T47D (cell line): ENCODE measurements around the gene AMOTL2.
A peak's percentile ranks its signal among the peaks of the same experiment; 100 is the strongest.

Experiments
- DNase-seq, 2 experiments: peaks; one replicate each; pipeline versions ENCODE4 v3.0.0 to v3.0.0-alpha.2; 2011 to 2012; ENCODE audit warnings: low read depth in 1 of 2, low spot score in 1 of 2
- JUND ChIP-seq: IDR thresholded peaks from 2 replicates; pipeline ENCODE4 v1.6.1; 2012; ENCODE audit warnings: low read depth
- in situ Hi-C: cut with HindIII; loops from 2 replicates; pipeline ENCODE4 v1.10.0; 2016; ENCODE audit warnings: low sequenced_read_pairs, low pct_unique_long_range_greater_than_20kb

The AMOTL2 gene

DNA sequence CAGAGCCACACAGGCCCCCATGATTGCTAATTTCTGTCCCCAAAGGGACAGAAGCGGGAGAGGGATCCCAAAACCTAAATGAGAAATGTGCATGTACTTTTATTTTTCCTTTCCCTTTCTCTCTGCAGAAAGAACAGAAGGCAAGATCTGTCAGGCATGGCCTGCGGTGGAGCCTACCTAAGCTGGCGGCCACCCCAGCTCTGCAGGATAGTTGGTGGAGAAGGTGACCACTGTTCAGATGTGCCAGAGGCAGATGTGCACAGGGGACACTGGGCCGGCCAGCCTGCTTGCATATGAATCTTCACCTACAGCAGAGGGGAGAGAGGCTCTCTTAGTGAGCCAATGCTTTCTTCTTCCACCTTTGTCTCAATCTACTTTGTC, 2.1 kb upstream of the AMOTL2 start:
- in situ Hi-C loops, result no loop called here

GRCh38 chr3:134375582-134376384, 1.5 kb upstream of the AMOTL2 start:
- in situ Hi-C loops, result no loop called here
- TF ChIP-seq JUND, result no peak
- DNase-seq, result peak in 1 of 2 experiments; percentile 20

More for the DNA sequence above, 2.1 kb upstream of the AMOTL2 start:
- no peak for TF ChIP-seq JUND
- DNase-seq, result no peak

DNA sequence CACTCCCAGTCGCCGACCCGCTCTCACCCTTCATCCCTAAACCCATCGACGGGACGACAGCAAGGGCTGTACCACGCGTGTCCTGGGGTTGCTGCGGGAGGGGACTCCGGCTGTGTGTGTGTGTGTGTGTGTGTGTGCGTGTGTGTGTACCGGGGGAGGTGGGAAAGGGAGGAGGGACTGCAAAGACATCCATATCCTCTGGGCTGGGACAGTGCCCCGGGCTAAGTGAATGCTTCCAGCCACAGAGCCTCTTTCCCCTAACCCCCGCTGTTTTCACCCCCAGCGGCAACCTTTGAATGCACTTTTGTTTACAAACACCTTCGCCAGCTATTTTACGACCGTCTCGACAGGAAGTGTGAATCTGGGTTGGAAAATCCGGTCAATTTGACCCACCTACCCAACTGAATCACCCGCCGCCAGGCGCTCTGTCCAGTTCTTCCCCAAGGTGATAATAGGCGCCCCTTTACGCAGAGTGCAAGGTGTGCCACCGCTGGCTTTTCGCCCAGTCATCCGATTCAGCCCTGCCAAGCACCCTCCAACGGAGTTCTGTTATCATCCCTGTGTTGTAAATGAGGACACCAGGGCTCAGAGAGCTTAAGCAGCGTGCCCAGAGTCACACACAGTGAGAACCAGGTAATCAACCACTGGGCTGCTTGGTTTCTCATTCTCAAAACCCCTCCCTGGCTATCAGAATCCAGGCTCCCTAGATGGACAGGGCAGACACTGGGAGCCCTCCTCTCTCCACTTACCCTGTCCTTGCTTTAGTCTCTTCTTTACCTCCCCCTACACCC, 739 bp upstream of the AMOTL2 start:
- peak in 1 of 2 experiments; percentile 90 for DNase-seq
- in situ Hi-C loops, result no loop called here
- no peak for TF ChIP-seq JUND

DNA sequence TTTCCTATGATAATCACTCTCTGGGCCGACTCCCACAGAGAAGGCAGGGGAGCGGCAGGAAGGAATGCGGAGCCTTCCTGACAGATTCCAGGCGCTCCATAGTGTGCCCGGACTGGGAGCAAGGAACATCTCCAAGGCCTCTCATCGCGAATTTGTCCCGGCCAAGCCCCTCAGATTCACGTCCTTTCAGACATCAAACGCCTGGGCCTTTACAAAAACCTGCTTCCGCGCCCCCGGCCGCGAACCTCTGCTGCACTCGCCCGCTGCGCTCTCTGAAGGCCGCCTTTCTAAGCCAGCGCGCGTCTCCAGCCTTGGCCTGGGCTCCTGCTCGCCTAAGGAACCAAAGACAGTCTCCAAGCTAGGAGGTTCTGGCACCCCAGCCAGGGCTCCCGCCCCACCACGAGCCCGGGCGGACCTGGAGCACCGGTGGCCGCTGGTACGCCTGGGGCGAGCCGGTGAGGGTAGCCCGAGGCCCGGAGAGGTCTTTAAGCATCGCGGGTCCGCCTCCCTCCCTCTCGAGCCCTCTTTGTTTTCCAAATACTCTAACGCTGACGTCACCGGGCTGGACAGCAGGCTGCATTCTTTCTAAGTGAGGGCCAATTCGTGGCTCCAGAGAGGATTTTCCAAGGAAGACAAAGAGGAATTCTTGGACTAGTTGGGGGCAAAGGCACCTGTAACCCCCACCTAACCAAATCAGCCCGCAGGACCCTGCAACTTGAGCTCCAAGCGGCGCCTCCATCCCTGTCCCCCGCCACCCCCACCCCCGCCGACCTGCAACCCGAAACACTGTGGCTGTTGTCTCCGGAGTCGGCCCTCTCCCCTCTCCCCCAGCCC, 759 bp downstream of the AMOTL2 start:
- TF ChIP-seq JUND, result peak; percentile 86

GRCh38 chr3:134372396-134373270, 1.6 kb downstream of the AMOTL2 start:
- DNase-seq, result peak in 1 of 2 experiments; percentile 34
- in situ Hi-C loops, result no loop called here
- no peak for TF ChIP-seq JUND

More for the DNA sequence above, 759 bp downstream of the AMOTL2 start:
- peak; percentile 86 to 91 for DNase-seq
- in situ Hi-C loops, result no loop called here

DNA sequence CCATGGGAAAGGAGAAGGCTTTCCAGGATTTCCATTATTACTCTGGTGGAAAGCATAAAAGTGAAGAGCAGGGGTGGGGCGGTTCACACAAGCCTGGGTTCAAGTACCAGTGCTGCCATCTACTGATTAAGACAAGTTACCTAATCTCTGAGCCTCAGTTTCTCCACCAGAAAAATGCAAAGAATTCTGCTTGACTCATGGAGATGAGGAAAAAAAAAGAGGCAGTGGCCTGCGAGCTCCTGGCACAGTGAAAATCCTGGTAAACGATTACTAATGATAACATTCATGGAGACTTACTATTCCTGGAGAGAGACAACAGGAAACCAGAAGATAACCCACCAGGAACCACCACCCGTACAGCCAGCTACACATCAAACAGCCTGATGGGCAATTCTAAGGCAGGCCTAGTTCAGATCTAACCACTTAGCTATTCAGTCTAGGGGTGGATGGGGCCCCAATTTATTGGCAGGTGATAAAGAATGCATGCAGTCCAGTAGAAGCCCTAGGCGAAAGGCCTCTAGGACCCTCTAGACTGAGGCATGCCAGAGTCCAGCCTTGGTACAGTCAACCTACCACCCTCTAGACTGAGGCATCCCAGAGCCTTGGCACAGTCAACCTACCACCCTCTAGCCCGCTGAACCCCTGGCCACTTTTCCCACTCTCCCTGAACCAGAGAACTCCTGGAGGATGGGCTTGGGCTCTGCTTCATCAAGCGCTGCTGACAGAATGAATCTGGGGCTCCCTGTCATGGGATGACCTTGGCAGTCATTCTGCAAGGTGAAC, 2.5 kb downstream of the AMOTL2 start:
- in situ Hi-C loops, result no loop called here
- peak in 1 of 2 experiments; percentile 25 for DNase-seq
- no peak for TF ChIP-seq JUND

DNA sequence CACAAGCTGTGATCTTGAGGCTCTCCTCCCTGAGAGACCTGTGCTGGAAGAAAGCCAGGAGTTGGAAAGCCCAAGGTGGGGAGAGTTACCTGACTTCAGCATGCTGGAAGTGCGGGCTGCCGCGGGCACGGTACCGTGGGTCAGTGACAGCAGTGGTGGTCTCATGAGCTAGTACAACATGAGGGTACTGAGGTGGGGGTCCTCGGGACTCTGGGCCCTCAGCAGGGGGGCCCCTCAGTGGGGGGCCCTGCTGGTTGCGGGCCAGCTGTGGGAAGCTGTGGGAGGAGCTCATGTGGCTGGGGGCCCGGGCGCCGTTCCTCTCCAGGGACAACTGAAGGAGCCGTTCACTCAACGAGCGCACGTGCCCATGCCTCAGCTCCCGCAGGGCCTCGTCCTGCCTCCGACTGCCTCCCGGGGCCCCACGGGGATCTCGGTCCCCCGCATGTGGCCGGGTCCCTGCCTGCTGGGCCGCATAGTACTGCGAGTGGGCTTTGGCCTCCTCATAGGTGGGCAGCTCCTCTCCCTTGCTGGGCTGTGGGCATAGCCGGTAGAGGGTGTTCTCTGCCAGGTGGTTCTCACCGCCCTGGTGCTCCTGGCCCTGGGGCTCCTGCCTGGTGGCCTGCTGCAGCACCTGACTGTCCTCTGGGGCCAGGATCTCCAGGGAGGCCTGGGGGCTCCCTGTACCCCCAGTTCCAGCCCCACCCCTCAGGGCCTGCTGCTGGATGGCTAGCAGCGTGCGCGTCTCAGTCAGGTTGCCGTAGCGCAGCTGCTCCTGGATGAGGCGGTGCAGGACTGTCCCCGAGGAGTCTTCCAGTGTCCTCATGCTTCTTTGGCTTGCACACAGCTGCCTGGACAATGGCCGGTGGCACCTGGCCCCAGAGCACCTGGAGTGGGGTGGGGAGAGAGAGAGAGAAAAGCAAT, 3.4 kb downstream of the AMOTL2 start:
- peak in 1 of 2 experiments; percentile 34 for DNase-seq
- TF ChIP-seq JUND, result no peak
- in situ Hi-C loops, result no loop called here

DNA sequence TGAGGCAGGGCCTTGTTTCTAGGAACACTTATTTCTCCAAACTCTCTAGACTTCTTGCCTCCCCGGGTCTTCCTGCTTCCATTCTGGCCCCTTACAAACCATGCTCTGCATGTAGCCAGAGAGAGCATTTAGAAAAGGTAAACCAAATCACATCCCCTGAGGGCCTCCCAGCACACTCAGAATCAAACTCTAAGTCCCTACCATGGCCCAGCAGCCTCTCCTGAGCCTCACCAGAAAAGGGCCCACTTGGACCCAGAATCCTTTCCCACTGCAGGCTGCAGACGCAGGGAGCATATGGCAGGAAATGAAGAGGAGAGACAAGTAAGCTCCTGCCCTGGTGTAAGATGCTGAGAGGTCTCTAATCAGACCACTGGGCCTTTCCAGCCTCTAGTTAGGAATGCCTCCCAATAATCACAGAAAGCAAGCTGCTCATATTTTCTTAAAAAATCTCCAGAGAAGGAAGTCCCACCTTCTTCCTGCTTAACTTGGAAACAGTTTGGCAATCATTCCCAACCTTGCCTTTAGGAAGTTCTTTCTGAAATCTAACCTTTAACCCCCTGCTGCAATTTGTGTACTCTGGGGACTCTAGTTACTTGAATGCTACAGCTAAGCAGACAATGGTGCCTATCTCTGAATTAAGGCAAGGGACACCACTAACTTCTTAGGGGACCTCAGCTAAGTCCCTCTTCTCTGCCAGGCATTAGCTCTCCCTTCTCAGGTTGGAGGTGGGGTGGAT, 4.2 kb downstream of the AMOTL2 start:
- no peak for TF ChIP-seq JUND

DNA sequence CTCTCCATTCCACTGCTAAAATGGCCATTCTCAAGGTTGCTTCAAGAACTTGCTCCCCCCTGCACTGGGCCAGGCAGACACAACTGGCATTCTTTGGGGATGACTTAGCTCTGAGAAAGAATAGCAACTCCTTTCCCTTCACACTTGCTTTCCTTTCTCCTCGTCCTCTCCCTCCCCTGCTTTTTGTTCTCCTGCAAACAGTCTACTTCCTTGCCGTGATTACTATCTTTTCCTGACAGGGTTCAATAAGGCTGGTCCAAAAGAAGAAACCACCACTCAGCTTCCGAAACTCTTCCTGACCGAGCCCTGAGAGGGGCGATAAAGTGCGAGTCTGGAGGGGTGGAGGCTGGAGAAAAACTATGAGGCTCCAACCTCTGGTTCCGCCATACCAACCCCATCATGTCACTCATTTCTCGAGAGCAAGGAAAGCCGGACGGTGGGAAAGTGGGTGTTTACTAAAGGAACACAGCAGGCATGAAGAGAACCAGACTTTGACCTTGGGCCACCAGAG, 5.0 kb downstream of the AMOTL2 start:
- in situ Hi-C loops, result no loop called here
- no peak for TF ChIP-seq JUND
- peak in 1 of 2 experiments; percentile 56 for DNase-seq

More for the DNA sequence above, 4.2 kb downstream of the AMOTL2 start:
- in situ Hi-C loops, result no loop called here
- no peak for DNase-seq
